Stimulated activated CD8-positive, alpha-beta memory T cell treated with anti-CD3 and anti-CD28 coated beads, Interleukin-12 subunit alpha, Interleukin-12 subunit beta, amount 100 ng/mL, for 4 hours (primary cell): ENCODE results near the gene STARD4.

Experiments used
- DNase-seq: peaks from one replicate; pipeline ENCODE4 v3.0.0-alpha.2; 2020; ENCODE audit warnings: low read depth

STARD4 gene

DNA sequence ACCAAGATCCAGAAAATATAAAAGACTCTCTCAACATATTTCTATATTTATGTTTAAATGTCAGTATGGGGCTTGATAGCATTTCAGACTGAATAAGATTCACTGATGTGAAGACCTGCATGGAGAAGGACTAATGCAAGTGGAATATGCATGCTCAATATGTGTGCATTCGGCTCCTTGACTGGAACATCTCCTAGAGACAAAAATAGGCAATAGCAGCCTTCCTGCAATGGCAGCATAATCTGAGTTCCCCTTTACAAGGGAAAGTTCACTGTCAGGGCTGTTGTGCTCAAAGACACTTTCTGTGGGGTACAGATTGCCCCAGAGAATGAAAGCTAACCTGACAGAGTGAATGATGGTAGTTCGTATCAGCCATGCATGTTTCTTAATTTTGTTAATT is 42.4 kb downstream of the STARD4 start:
- DNase-seq = no peak

DNA sequence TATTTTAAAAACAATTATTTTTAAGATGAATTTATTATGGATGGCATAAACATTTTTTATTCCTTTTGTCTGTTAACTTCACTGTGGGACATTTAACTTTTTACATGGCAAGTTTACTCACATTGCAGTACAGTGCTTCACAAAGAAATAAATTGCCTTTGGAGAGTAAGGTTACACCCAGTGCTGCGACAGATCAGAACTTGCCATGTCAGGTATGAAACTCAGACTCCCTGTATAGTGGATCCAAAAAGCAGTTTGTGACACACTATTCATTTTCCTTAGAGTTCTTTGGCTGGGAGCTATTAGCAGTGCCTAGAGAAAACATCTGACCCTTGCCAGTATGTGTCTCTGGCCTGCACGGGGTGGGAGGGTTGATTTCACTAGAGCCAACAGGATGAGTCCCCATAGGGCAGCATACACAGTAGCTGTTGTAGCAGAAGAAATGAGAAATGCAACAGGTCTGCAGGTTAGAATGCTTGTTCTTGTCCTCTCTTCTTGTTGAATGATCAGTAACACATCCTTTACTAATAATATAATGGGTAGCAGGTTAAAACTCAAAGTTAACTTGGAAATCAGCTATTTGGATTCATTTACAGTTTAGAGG is 42.9 kb downstream of the STARD4 start:
- DNase-seq = no peak

DNA sequence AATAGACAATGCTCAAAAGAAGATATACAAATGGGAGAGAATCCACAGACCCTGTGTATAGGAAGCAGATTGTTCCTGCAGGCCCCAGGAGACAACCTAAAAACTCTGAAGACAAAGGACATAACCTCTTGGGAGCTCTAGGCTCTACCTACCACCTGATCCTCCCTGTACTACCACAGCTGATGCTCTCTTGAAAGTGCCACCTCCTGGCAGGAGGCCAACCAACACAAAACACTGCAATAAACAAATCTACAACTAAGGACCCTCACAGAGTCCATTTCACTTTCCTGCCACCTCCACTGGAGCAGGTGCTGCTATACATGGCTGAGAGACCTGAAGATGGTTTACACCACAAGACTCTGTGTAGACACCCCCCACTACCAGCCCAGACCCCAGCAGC is 49.0 kb downstream of the STARD4 start:
- no peak for DNase-seq

DNA sequence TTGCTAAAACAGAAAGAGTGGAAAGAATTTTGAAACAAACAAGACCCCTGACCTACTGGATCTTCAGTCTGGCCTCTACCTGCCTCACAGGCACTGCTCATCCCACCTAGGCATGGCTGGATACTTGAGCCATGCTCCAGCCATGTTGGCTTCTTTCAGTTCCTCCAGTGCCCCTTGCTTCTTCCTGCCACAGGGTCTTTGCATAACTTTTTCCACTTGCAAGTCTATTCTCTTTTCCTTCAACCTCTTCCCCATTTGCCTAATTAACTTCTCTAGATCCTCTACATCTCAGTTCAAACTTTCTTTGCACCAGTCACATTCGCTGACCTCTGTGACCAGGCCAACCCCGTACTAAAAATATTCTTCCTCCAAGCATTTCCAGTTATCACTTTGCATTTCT is 50.4 kb downstream of the STARD4 start:
- no peak for DNase-seq

DNA sequence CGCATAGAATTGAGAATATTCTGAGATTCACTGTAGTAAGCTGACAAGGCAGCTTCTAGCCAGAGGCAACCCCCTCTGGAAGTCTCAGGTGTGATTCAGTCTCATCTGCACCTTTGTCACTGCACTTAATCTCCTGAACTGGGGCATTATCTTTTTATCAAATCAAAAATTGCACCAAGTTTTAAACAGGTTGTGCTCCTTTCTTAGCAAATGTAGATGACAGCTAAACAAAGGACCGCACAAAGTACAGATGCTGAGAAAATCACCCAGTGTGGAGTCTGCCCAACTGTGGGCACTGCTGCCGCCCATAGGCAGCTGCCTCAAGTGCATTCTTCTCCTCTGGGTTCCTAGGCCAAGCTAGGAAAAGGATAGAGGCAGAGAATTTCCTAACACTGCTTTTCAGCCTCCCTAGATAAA is 51.1 kb downstream of the STARD4 start:
- no peak for DNase-seq

DNA sequence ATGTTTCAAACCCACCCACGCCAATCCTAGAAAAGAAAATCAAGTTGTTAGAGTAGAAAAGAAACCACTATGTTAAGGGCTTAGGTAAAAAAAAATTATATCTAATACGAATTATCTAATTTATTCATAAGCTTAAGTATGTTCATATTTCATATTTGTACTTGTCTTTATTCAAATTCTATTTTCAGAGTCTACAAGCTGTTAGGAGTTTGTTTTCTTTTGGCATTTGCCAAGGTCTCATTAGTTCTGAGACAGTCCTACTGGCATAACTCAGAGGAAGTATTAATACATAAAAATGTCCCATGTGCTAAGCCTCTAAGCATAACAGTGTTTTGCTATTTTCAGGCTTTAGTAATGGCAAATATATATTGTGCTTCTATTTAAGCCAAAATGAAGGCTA is 57.6 kb downstream of the STARD4 start:
- no peak for DNase-seq

DNA sequence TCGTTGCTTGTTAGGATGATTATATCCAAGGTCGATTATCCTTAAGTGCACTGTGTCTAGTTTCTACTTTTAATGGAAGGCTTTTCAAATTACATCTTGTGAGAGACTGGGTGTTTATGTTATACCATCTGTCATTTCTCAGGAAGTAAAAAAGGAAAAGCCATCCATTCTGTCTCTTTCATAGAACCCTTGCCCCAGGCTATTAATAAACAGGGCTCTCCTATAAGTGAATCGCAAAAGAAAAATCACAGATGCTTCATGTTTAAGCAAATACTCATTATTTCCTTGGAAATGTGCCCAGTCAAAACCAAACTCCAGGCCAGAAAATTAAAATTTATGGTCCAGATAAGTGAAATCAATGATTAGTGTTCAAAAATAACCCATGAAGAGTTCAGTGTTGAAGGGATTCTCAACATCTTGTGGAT is 58.1 kb downstream of the STARD4 start:
- no peak for DNase-seq

DNA sequence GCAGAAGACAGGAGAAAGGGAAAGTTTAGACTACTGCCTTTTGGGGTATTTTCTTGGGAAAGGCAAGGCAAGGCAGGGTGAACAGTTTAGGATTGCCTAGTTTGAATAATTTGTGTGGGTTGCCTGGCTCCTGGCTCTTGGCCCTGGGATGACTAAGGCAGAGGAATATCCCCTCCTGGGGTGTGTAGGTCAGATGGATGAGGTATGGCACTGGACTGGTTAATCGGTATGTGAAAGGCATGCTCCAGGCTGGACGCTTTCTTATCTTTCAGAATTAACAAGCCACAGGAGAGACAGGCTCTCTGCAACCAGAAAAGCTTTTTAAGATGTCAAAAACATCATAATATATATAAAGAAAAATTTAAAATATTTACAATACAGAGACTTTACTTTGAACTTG is 58.6 kb downstream of the STARD4 start:
- DNase-seq = no peak

DNA sequence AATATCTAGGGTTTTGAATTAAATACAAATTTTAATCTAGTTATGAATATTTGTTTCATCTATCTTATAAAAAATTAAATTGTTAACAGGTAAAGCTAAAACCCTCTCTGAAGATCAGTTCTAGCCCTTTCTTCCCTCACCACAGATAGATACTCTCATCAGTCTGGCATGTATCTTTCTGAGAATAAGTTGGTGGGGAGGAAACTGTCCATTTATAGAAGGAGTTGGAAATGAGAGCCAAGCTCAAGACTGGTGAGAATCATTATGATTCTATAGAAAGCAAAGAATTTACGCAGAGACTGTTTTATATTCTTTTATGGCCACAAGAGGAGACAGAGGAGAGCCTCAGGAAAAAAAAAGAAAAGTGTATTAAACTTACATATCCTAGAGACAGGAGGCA is 59.0 kb downstream of the STARD4 start:
- no peak for DNase-seq

DNA sequence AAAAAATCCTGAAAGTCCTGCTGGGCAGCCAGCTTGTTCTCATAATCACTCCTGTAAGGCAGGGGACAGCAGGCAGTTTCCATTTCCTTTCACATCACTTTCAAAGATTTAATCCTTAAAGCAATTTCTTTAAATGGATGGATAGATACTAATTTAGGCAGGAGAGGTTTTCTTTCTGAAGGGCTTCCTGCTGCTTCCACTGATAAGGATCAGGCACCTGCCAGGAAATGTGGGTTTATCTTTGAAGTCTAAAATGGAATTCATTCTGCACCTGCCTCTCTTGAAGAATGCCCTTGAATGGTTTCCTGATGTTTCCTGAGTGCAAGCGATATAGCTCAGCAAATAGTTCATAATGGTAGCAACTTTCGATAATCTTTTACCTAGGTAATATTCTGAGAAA is 64.5 kb downstream of the STARD4 start:
- DNase-seq = no peak

DNA sequence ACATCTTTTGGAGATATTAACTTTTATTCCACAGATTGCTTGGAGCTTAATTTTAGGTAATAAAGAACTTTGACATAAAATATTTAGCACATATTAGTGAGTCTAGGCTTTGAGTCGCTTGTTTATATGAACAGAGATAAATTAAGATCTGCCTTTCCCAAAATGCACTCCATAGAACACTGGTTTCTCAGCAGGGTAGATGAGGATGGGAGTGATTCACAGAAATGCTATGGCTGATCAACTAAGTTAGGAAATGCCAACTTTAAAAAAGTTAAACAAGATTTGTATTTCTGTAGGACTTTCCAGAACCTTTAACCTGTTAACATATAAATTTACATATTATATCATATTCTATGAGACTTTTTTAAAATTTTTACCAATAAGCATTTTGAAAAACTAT is 65.2 kb downstream of the STARD4 start:
- DNase-seq = no peak
